Osteocyte (in vitro differentiated cells): ENCODE measurements around the gene CLDN3. TPM values are rescaled to one million over a fixed set of nuclear protein-coding genes. Genes with fewer than 3 reads are reported as not detected.
A peak's percentile ranks its signal among the peaks of the same experiment; 100 is the strongest.

Experiments used
- DNase-seq: peaks from one replicate; pipeline ENCODE4 v3.0.0; 2021; ENCODE audit warnings: mixed read lengths; ENCODE audit not compliant: unreplicated experiment; ENCODE audit errors: extremely low spot score
- H3K27ac Mint-ChIP-seq: one replicate; pipeline ENCODE4 v1.8.0; 2021; ENCODE audit warnings: mild to moderate bottlenecking, mixed read lengths; ENCODE audit not compliant: unreplicated experiment
- H3K27me3 Mint-ChIP-seq: one replicate; pipeline ENCODE4 v1.8.0; 2021; ENCODE audit warnings: mixed read lengths; ENCODE audit not compliant: unreplicated experiment
- H3K36me3 Mint-ChIP-seq: one replicate; pipeline ENCODE4 v1.8.0; 2021; ENCODE audit warnings: mixed read lengths; ENCODE audit not compliant: unreplicated experiment
- H3K4me1 Mint-ChIP-seq: one replicate; pipeline ENCODE4 v1.8.0; 2021; ENCODE audit warnings: mixed read lengths; ENCODE audit not compliant: unreplicated experiment
- H3K4me3 Mint-ChIP-seq: one replicate; pipeline ENCODE4 v1.8.0; 2021; ENCODE audit warnings: mild to moderate bottlenecking, moderate library complexity, mixed read lengths; ENCODE audit not compliant: unreplicated experiment
- H3K9me3 Mint-ChIP-seq: one replicate; pipeline ENCODE4 v1.8.0; 2021; ENCODE audit warnings: mixed read lengths; ENCODE audit not compliant: unreplicated experiment
- total RNA-seq: library from RNA; stranded (reverse); gene quantifications from 2 replicates; pipeline ENCODE4 v1.2.1, GENCODE V29; 2021
- TF ChIP-seq, protein P1 (sequence below): fragments of 200-600 bp; sonication (generic); IDR thresholded peaks from 2 replicates; pipeline ENCODE4 v1.5.0; 2021; ENCODE audit warnings: antibody characterized with exemption, mild to moderate bottlenecking, moderate library complexity

The CLDN3 gene
- total RNA-seq, 1 donor from 2014 or later: not detected

DNA sequence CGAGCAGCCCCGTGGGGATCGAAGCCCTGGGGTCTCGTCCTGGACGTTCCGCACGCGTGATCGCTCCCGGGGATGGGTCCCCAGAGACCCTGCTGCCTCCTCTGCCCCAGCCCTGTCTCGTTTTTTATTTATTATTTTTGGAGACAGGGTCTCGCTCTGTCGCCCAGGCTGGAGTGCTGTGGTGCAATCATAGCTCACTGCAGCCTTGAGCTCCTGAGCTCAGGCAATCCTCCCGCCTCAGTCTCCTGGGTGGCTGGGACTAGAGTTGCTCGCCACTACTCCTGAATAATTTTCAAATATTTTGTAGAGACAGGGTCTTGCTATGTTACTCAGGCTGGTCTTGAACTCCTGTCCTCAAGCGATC lies 50.3 kb downstream of the CLDN3 start:
- H3K9me3 Mint-ChIP-seq: no peaks in the 10 kb centered on the region
- TF ChIP-seq, protein P1, sequence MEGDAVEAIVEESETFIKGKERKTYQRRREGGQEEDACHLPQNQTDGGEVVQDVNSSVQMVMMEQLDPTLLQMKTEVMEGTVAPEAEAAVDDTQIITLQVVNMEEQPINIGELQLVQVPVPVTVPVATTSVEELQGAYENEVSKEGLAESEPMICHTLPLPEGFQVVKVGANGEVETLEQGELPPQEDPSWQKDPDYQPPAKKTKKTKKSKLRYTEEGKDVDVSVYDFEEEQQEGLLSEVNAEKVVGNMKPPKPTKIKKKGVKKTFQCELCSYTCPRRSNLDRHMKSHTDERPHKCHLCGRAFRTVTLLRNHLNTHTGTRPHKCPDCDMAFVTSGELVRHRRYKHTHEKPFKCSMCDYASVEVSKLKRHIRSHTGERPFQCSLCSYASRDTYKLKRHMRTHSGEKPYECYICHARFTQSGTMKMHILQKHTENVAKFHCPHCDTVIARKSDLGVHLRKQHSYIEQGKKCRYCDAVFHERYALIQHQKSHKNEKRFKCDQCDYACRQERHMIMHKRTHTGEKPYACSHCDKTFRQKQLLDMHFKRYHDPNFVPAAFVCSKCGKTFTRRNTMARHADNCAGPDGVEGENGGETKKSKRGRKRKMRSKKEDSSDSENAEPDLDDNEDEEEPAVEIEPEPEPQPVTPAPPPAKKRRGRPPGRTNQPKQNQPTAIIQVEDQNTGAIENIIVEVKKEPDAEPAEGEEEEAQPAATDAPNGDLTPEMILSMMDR: no peak
- no peaks in the 10 kb centered on the region for H3K36me3 Mint-ChIP-seq
- H3K4me1 Mint-ChIP-seq: peaks cover 55% of the 10 kb centered on the region
- no peaks in the 10 kb centered on the region for H3K27me3 Mint-ChIP-seq
- no peak for DNase-seq
- peak overlapping the region; percentile 64 for H3K4me3 Mint-ChIP-seq
- peak overlapping the region; percentile 43 for H3K27ac Mint-ChIP-seq

Other genes with a start within 250 kb of the CLDN3 start
- 80.7 and 86.6 TPM in 2 replicates for gene BAZ1B, start 248.0 kb downstream of the CLDN3 start, total RNA-seq
- gene BCL7B, start 212.6 kb downstream of the CLDN3 start, total RNA-seq: 37.4 and 41.8 TPM in 2 replicates
- gene TBL2, start 191.7 kb downstream of the CLDN3 start, total RNA-seq: 47.7 and 48.0 TPM in 2 replicates
- 0.43 TPM in 1 of 2 replicates, not detected in the other for gene MLXIPL, start 145.7 kb downstream of the CLDN3 start, total RNA-seq
- 5.0 and 6.2 TPM in 2 replicates for gene VPS37D, start 102.4 kb downstream of the CLDN3 start, total RNA-seq
- gene DNAJC30, start 86.8 kb downstream of the CLDN3 start, total RNA-seq: 13.8 and 14.5 TPM in 2 replicates
- gene BUD23, start 86.7 kb downstream of the CLDN3 start, total RNA-seq: 47.2 and 56.7 TPM in 2 replicates
- 21.7 and 24.0 TPM in 2 replicates for gene STX1A, start 50.6 kb downstream of the CLDN3 start, total RNA-seq
- gene ABHD11, start 31.5 kb downstream of the CLDN3 start, total RNA-seq: 14.0 and 17.4 TPM in 2 replicates
- gene CLDN4, start 60.7 kb upstream of the CLDN3 start, total RNA-seq: 0.50 and 0.62 TPM in 2 replicates
- 2.2 and 2.7 TPM in 2 replicates for gene METTL27, start 72.2 kb upstream of the CLDN3 start, total RNA-seq
- not detected in 2 replicates for gene TMEM270, start 90.9 kb upstream of the CLDN3 start, total RNA-seq